HEK293T (cell line): ENCODE data around the gene KCND3.

Experiments
- CTCF ChIA-PET: fragments of 350-600 bp; formaldehyde crosslinking; extraction: SDS; loops from one replicate; lab custom pipeline; 2021; ENCODE audit warnings: antibody characterized with exemption, inconsistent platforms; lab: Yijun Ruan, JAX
- POLR2A ChIA-PET: fragments of 350-600 bp; formaldehyde crosslinking; extraction: SDS; loops from one replicate; lab custom pipeline; 2020; ENCODE audit warnings: antibody characterized with exemption, inconsistent platforms; lab: Yijun Ruan, JAX
- DNase-seq: peaks from one replicate; pipeline ENCODE4 v3.0.0; 2012; ENCODE audit warnings: mixed read lengths; ENCODE audit errors: extremely low spot score
- ARNT ChIP-seq: fragments of 450-650 bp; IDR thresholded peaks from 2 replicates; pipeline ENCODE4 v1.6.1; 2017; ENCODE audit warnings: mild to moderate bottlenecking
- BHLHE40 ChIP-seq: fragments of 450-650 bp; IDR thresholded peaks from 2 replicates; pipeline ENCODE4 v1.6.1; 2016; ENCODE audit warnings: mild to moderate bottlenecking, moderate library complexity, borderline replicate concordance
- CTBP1 ChIP-seq: fragments of 450-650 bp; IDR thresholded peaks from 2 replicates; pipeline ENCODE4 v1.6.1; 2016; ENCODE audit warnings: borderline replicate concordance
- ELF4 ChIP-seq: fragments of 450-650 bp; IDR thresholded peaks from 2 replicates; pipeline ENCODE4 v1.6.1; 2017; ENCODE audit warnings: antibody characterized with exemption
- FOXA1 ChIP-seq: fragments of 450-650 bp; IDR thresholded peaks from 2 replicates; pipeline ENCODE4 v1.6.1; 2016; ENCODE audit warnings: mild to moderate bottlenecking
- FOXK2 ChIP-seq: fragments of 450-650 bp; IDR thresholded peaks from 2 replicates; pipeline ENCODE4 v1.6.1; 2016; ENCODE audit warnings: mild to moderate bottlenecking
- FOXM1 ChIP-seq: fragments of 450-650 bp; IDR thresholded peaks from 2 replicates; pipeline ENCODE4 v1.6.1; 2017; ENCODE audit warnings: mild to moderate bottlenecking, borderline replicate concordance
- HDGF ChIP-seq: fragments of 450-650 bp; IDR thresholded peaks from 2 replicates; pipeline ENCODE4 v1.6.1; 2017; ENCODE audit warnings: antibody characterized with exemption, borderline replicate concordance
- L3MBTL2 ChIP-seq: fragments of 450-650 bp; conservative IDR thresholded peaks from 2 replicates; pipeline ENCODE4 v1.6.1; 2016; ENCODE audit warnings: mild to moderate bottlenecking
- LEF1 ChIP-seq: fragments of 450-650 bp; IDR thresholded peaks from 2 replicates; pipeline ENCODE4 v1.6.1; 2017; ENCODE audit warnings: mild to moderate bottlenecking, borderline replicate concordance
- NFRKB ChIP-seq: fragments of 450-650 bp; IDR thresholded peaks from 2 replicates; pipeline ENCODE4 v1.6.1; 2016; ENCODE audit warnings: mild to moderate bottlenecking, moderate library complexity
- SP1 ChIP-seq: fragments of 450-650 bp; IDR thresholded peaks from 2 replicates; pipeline ENCODE4 v1.6.1; 2017
- SUZ12 ChIP-seq: fragments of 450-650 bp; IDR thresholded peaks from 2 replicates; pipeline ENCODE4 v1.6.1; 2016; ENCODE audit warnings: mild to moderate bottlenecking
- TARDBP ChIP-seq: fragments of 450-650 bp; IDR thresholded peaks from 2 replicates; pipeline ENCODE4 v1.6.1; 2016
- ZNF384 ChIP-seq: fragments of 450-650 bp; IDR thresholded peaks from 2 replicates; pipeline ENCODE4 v1.6.1; 2016
- TF ChIP-seq, protein P1 (sequence below): fragments of 450-650 bp; IDR thresholded peaks from 2 replicates; pipeline ENCODE4 v1.6.1; 2016

Gene KCND3

DNA sequence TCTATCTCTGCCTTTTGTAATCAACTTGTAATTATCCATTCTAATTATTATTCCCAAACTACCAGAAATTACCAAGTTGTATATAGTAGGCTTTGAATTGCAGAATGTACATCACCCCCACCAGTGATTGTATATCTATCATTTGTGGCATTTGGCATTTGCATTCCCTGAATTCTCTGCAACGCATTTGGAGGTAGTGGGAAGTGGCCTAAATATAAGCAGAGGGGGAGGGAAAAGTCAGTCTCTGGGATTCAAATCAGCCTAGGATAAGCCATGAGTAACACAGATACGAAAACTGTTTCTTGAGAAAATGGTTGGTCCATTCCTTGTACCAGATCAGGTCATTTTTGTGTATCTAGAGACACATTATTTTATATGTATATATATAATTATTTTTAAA lies 213.1 kb downstream of the KCND3 start:
- TF ChIP-seq LEF1 = no peak
- no peak for TF ChIP-seq NFRKB
- TF ChIP-seq SP1 = no peak
- TF ChIP-seq FOXA1 = no peak
- no peak for TF ChIP-seq ZNF384
- no peak for TF ChIP-seq FOXM1
- ChIA-PET POLR2A (no interaction called here), CTCF (no interaction called here)
- DNase-seq = no peak

DNA sequence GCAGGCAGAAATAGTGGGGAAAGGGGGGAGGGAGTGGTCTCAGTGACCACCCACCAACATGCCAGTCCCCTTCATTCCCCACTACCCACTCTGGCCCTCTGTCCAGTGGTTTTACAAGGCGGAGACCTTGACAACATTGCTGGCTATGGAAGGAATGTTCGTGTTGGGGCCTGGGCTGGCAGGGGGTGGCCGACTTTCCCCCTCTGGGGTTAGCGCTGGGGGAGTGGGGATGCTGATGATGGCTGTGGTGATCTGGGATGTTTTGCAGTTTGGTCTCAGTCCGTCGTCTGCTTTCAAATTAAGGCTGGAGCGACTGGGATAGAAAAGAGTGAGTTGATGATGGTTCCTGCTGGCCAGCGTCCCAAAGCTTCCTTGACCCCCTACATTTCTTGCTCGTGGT lies 213.5 kb downstream of the KCND3 start:
- ChIA-PET CTCF (no interaction called here), POLR2A (no interaction called here)
- TF ChIP-seq, protein P1, sequence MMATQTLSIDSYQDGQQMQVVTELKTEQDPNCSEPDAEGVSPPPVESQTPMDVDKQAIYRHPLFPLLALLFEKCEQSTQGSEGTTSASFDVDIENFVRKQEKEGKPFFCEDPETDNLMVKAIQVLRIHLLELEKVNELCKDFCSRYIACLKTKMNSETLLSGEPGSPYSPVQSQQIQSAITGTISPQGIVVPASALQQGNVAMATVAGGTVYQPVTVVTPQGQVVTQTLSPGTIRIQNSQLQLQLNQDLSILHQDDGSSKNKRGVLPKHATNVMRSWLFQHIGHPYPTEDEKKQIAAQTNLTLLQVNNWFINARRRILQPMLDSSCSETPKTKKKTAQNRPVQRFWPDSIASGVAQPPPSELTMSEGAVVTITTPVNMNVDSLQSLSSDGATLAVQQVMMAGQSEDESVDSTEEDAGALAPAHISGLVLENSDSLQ = no peak
- TF ChIP-seq CTBP1 = no peak
- no peak for TF ChIP-seq ZNF384
- no peak for DNase-seq

DNA sequence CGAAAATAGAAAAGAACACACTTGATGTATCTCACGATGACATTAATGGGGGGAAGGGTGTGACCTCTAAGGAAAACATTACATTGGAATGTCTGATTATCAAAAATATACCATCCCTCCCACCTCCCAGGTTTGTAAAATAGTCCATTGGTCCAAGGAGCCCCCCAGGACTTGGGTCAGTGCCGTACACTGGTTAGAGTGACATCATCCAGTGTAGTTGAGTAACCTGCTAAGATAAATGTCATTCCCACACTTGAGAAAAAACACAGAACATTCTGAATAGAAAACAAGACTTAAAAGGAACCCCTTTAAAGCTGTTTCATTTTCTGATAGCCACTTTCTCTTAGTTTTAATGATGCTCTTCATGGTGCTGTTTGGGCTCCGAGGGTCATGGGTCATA lies 218.6 kb downstream of the KCND3 start:
- ChIA-PET POLR2A (interaction anchor here (1.0 kb wide), 1 partner anchor 14 kb away, joined by 3 read pairs; no protein-coding TSS in a partner anchor), CTCF (interaction anchor here (1.5 kb wide), 1 partner anchor 289 kb away, joined by 4 read pairs; no protein-coding TSS in a partner anchor)

DNA sequence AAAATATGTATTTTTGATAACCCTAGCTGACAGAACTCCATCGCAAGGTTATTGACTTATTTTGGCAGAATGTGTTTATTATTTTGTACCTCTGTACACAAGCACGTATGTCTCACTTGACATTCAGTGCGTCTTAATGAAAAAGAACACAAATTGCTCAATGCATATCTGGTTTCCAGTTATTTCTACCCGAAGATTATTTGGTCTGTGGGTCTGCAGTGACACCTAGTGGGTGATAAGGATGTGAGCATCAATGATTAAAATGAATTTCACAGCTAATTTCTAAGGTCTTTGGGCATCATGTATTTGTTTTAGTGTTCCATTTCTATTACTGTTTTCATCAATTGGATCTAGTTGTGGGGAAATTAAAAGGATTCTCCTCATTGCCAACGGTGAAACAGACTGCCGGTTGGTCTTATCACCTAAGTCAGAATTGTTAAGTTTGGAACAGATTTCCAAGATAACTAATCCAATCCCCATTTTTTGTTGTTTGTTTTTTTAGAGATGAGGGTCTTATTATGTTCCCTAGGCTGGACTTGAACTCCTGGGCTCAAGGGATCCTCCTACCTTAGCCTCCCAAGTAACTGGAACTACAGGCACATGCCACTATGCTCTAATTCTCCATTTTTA lies 219.8 kb downstream of the KCND3 start:
- TF ChIP-seq, protein P1 = no peak
- TF ChIP-seq FOXM1 = no peak
- no peak for TF ChIP-seq TARDBP
- no peak for TF ChIP-seq CTBP1
- no peak for TF ChIP-seq FOXA1
- peak; percentile 62 for DNase-seq
- POLR2A ChIA-PET = interaction anchor here (0.6 kb wide), 1 partner anchor 957 kb away, joined by 3 read pairs; no protein-coding TSS in a partner anchor
- CTCF ChIA-PET = interaction anchor here (0.6 to 4.1 kb wide), 7 partner anchors 9 to 885 kb away, joined by 3 to 28 read pairs (median 4); no protein-coding TSS in a partner anchor

More for the DNA sequence above, 218.6 kb downstream of the KCND3 start:
- no peak for DNase-seq
- TF ChIP-seq SUZ12 (no peak), L3MBTL2 (no peak), CTBP1 (no peak), NFRKB (no peak), FOXA1 (no peak), TARDBP (no peak)
- TF ChIP-seq, protein P1 = no peak

DNA sequence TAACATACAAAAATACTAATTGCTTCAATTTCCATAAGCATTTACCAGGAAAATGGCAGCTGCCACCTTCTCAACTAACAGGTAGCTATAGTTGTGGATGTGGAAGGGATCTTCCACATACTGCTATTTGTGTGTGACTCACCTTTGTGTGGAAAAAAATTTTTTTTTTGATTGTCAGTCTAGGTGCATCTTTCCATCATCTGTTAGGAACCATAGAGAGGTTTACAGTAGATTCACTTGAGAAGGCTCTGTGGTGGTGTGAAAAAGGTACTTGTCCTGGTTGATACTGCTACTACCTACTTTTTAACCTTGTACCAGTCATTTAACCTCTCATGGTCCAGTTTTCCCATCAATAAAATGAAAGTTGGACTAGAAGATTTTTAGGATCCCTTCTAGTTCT lies 220.8 kb downstream of the KCND3 start:
- CTCF ChIA-PET = interaction anchor here (1.2 to 4.1 kb wide), 6 partner anchors 8 to 287 kb away, joined by 3 to 28 read pairs (median 6); partner anchors contain the start of genes ADORA3 and TMIGD3
- DNase-seq = no peak
- TF ChIP-seq NFRKB (no peak), SP1 (no peak), BHLHE40 (no peak), TARDBP (no peak)
- POLR2A ChIA-PET = interaction anchor here (1.1 kb wide), 2 partner anchors 14 to 34 kb away, joined by 3 read pairs; no protein-coding TSS in a partner anchor

DNA sequence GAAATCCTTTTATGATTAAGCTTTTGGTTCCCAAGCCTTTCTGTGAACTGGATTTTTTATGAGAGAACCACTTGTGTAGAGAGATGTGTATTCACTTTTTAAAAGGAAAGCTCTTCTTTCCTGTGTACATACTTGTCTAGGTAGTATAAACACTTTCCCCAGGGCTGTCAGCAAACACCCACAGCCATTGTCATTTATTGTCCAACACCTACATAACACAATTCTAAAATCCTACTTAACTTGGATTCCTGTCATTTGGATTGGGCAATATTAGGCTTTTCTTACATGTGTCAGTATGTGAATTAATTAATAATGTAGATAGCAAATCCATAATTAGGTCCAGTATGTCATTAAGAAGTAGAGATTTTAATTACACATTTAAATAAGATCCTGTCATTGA lies 221.4 kb downstream of the KCND3 start:
- ChIA-PET POLR2A (interaction anchor here (1.1 kb wide), 2 partner anchors 13 to 33 kb away, joined by 3 read pairs; no protein-coding TSS in a partner anchor), CTCF (interaction anchor here (1.0 to 4.1 kb wide), 5 partner anchors 11 to 286 kb away, joined by 3 to 28 read pairs (median 6); partner anchors contain the start of genes ADORA3 and TMIGD3)
- no peak for TF ChIP-seq ZNF384
- no peak for TF ChIP-seq ELF4
- no peak for TF ChIP-seq FOXA1
- TF ChIP-seq LEF1 = no peak
- TF ChIP-seq NFRKB = no peak
- no peak for TF ChIP-seq CTBP1
- TF ChIP-seq HDGF = no peak
- TF ChIP-seq, protein P1 = no peak
- no peak for TF ChIP-seq FOXK2
- no peak for TF ChIP-seq ARNT
- TF ChIP-seq SUZ12 = no peak
- no peak for TF ChIP-seq L3MBTL2
- no peak for TF ChIP-seq BHLHE40
- DNase-seq = no peak
